Astrocyte (in vitro differentiated cells and primary cell): ENCODE data around the gene GLA. TPM values are rescaled to one million over a fixed set of nuclear protein-coding genes. Genes with fewer than 3 reads are reported as not detected.
A peak's percentile ranks its signal among the peaks of the same experiment; 100 is the strongest.

ENCODE experiments used
- DNase-seq: peaks from one replicate; pipeline ENCODE4 v3.0.0-alpha.2; 2010; ENCODE audit warnings: low read depth
- FAIRE-seq: peaks from 2 replicates; lab custom pipeline; 2011; peaks lifted over from hg19 to GRCh38; lab: Jason Lieb, UNC
- H2AFZ ChIP-seq: 2 replicates; pipeline ENCODE4 v1.6.0; 2012; ENCODE audit warnings: low read depth, low read length, inconsistent platforms
- H3K27ac ChIP-seq: 2 replicates; pipeline ENCODE4 v1.5.1; 2011; ENCODE audit warnings: low read depth, low read length, inconsistent platforms
- H3K27me3 ChIP-seq: 2 replicates; pipeline ENCODE4 v1.6.0; 2011; ENCODE audit warnings: low read length, inconsistent platforms; ENCODE audit not compliant: insufficient read depth
- H3K36me3 ChIP-seq: 2 replicates; pipeline ENCODE4 v1.5.1; 2011; ENCODE audit warnings: low read length, inconsistent platforms; ENCODE audit not compliant: insufficient read depth
- H3K4me1 ChIP-seq: 2 replicates; pipeline ENCODE4 v1.5.1; 2011; ENCODE audit warnings: low read length, inconsistent platforms; ENCODE audit not compliant: insufficient read depth
- H3K4me2 ChIP-seq: 2 replicates; pipeline ENCODE4 v1.6.0; 2012; ENCODE audit warnings: low read length, inconsistent platforms
- H3K4me3 ChIP-seq: 2 replicates; pipeline ENCODE4 v1.5.1; 2011; ENCODE audit warnings: low read depth, mild to moderate bottlenecking, low read length, inconsistent platforms; ENCODE audit not compliant: insufficient read depth
- H3K79me2 ChIP-seq: 2 replicates; pipeline ENCODE4 v1.6.0; 2012; ENCODE audit warnings: mild to moderate bottlenecking, low read length, inconsistent platforms; ENCODE audit not compliant: insufficient read depth
- H3K9ac ChIP-seq: 2 replicates; pipeline ENCODE4 v1.6.0; 2012; ENCODE audit warnings: mild to moderate bottlenecking, low read length, inconsistent platforms
- H3K9me3 ChIP-seq: 2 replicates; pipeline ENCODE4 v1.5.1; 2012; ENCODE audit warnings: low read depth, mild to moderate bottlenecking, low read length, inconsistent platforms; ENCODE audit not compliant: insufficient read depth
- H4K20me1 ChIP-seq: 2 replicates; pipeline ENCODE4 v1.6.0; 2012; ENCODE audit warnings: low read length, inconsistent platforms; ENCODE audit not compliant: insufficient read depth
- H3K27ac Mint-ChIP-seq: one replicate; pipeline ENCODE4 v1.8.0; 2021; ENCODE audit warnings: mild to moderate bottlenecking, mixed read lengths; ENCODE audit not compliant: unreplicated experiment
- H3K27me3 Mint-ChIP-seq: one replicate; pipeline ENCODE4 v1.8.0; 2021; ENCODE audit warnings: low read depth, mixed read lengths; ENCODE audit not compliant: unreplicated experiment
- H3K36me3 Mint-ChIP-seq: one replicate; pipeline ENCODE4 v1.8.0; 2021; ENCODE audit warnings: low read depth, mixed read lengths; ENCODE audit not compliant: unreplicated experiment
- H3K4me1 Mint-ChIP-seq: one replicate; pipeline ENCODE4 v1.8.0; 2021; ENCODE audit warnings: low read depth, mixed read lengths; ENCODE audit not compliant: unreplicated experiment
- H3K4me3 Mint-ChIP-seq: one replicate; pipeline ENCODE4 v1.8.0; 2021; ENCODE audit warnings: mild to moderate bottlenecking, moderate library complexity, mixed read lengths; ENCODE audit not compliant: unreplicated experiment
- H3K9me3 Mint-ChIP-seq: one replicate; pipeline ENCODE4 v1.8.0; 2021; ENCODE audit warnings: mild to moderate bottlenecking, mixed read lengths; ENCODE audit not compliant: unreplicated experiment
- EZH2 ChIP-seq: IDR thresholded peaks from 2 replicates; pipeline ENCODE4 v1.6.1; 2012; ENCODE audit warnings: mild to moderate bottlenecking, low read length, inconsistent platforms; ENCODE audit not compliant: insufficient read depth
- total RNA-seq: library from RNA; stranded (reverse); gene quantifications from 2 replicates; pipeline ENCODE4 v1.2.1, GENCODE V29; 2021
- TF ChIP-seq, protein P1 (sequence below): IDR thresholded peaks from 2 replicates; pipeline ENCODE4 v1.5.1; 2011; ENCODE audit warnings: low read depth, mild to moderate bottlenecking, inconsistent platforms, low read length, moderate library complexity; ENCODE audit not compliant: insufficient read depth

The GLA gene
- total RNA-seq, 1 donor from 2014 or later = 51.9 TPM

- Mint-ChIP-seq H3K4me1 (no peaks in the 10 kb centered on the region), H3K27ac (no peak overlapping the region), H3K9me3 (no peaks in the 10 kb centered on the region), H3K36me3 (no peaks in the 10 kb centered on the region), H3K27me3 (no peaks in the 10 kb centered on the region), H3K4me3 (no peak overlapping the region)
- DNase-seq (no peak), FAIRE-seq (no peak)
- no peaks in the 10 kb centered on the region for H4K20me1 ChIP-seq
- H3K4me3 ChIP-seq = no peak overlapping the region
- no peaks in the 10 kb centered on the region for H3K27me3 ChIP-seq
- H3K9ac ChIP-seq = no peak overlapping the region
- no peak overlapping the region for H3K4me2 ChIP-seq
- no peaks in the 10 kb centered on the region for H3K79me2 ChIP-seq
- H2AFZ ChIP-seq = no peak overlapping the region
- H3K36me3 ChIP-seq = no peaks in the 10 kb centered on the region
- no peak overlapping the region for H3K27ac ChIP-seq
- no peaks in the 10 kb centered on the region for H3K9me3 ChIP-seq
- H3K4me1 ChIP-seq = no peaks in the 10 kb centered on the region
- TF ChIP-seq EZH2 = no peak
- TF ChIP-seq, protein P1, sequence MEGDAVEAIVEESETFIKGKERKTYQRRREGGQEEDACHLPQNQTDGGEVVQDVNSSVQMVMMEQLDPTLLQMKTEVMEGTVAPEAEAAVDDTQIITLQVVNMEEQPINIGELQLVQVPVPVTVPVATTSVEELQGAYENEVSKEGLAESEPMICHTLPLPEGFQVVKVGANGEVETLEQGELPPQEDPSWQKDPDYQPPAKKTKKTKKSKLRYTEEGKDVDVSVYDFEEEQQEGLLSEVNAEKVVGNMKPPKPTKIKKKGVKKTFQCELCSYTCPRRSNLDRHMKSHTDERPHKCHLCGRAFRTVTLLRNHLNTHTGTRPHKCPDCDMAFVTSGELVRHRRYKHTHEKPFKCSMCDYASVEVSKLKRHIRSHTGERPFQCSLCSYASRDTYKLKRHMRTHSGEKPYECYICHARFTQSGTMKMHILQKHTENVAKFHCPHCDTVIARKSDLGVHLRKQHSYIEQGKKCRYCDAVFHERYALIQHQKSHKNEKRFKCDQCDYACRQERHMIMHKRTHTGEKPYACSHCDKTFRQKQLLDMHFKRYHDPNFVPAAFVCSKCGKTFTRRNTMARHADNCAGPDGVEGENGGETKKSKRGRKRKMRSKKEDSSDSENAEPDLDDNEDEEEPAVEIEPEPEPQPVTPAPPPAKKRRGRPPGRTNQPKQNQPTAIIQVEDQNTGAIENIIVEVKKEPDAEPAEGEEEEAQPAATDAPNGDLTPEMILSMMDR = no peak
These were observed 38.0 kb downstream of the GLA start for GRCh38 chrX:101369687-101370086.

- H3K9me3 ChIP-seq = no peaks in the 10 kb centered on the region
- no peak for TF ChIP-seq EZH2
- TF ChIP-seq, protein P1 = no peak
- H3K9ac ChIP-seq = no peak overlapping the region
- no peak overlapping the region for H2AFZ ChIP-seq
- DNase-seq = no peak
- no peak overlapping the region for H3K27ac ChIP-seq
- Mint-ChIP-seq H3K36me3 (no peaks in the 10 kb centered on the region), H3K4me3 (no peak overlapping the region), H3K27ac (no peak overlapping the region), H3K9me3 (no peaks in the 10 kb centered on the region), H3K27me3 (no peaks in the 10 kb centered on the region), H3K4me1 (no peaks in the 10 kb centered on the region)
- no peaks in the 10 kb centered on the region for H3K4me1 ChIP-seq
- no peak overlapping the region for H3K4me2 ChIP-seq
- no peaks in the 10 kb centered on the region for H3K36me3 ChIP-seq
- no peaks in the 10 kb centered on the region for H3K27me3 ChIP-seq
- no peaks in the 10 kb centered on the region for H4K20me1 ChIP-seq
- FAIRE-seq = peak; percentile 50
- no peaks in the 10 kb centered on the region for H3K79me2 ChIP-seq
- H3K4me3 ChIP-seq = no peak overlapping the region
These were observed 38.9 kb downstream of the GLA start for GRCh38 chrX:101368800-101369199.

DNA sequence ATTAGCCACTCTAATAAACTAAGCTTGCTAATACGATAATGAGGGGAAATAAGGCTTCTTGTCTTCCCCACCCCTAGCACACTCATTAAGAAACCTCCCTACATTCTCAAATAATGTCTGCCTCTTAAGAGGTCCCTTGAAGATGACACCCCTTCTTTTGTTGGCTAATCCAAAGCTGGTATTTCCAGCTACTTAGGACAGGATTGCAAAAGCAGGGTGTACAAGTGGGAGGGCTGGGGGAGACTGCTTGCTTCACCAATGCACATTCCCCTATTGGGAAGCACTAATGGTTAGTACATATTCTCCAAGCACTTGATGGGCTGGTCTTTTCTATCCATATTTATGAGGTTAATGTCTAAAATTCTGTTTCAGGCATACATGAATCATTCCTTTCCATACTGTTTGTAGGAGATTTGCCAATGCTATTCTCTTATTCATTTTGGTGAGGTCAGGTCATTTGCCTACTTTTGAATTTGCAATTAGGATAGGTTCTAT lies 42.4 kb downstream of the GLA start:
- Histone ChIP-seq H3K4me1 (no peaks in the 10 kb centered on the region), H4K20me1 (no peaks in the 10 kb centered on the region), H3K27me3 (no peaks in the 10 kb centered on the region), H3K36me3 (no peaks in the 10 kb centered on the region), H3K4me3 (no peak overlapping the region), H3K4me2 (no peak overlapping the region), H3K9me3 (no peaks in the 10 kb centered on the region), H3K9ac (no peak overlapping the region), H3K79me2 (no peaks in the 10 kb centered on the region), H3K27ac (no peak overlapping the region), H2AFZ (no peak overlapping the region)
- Mint-ChIP-seq H3K4me3 (no peak overlapping the region), H3K27me3 (no peaks in the 10 kb centered on the region), H3K36me3 (no peaks in the 10 kb centered on the region), H3K4me1 (no peaks in the 10 kb centered on the region), H3K27ac (no peak overlapping the region), H3K9me3 (no peaks in the 10 kb centered on the region)
- no peak for DNase-seq
- FAIRE-seq = peak; percentile 81
- TF ChIP-seq, protein P1 = no peak
- TF ChIP-seq EZH2 = no peak
